Mammary epithelial cell (primary cell): ENCODE data around the gene APLP1.

Source experiments
- EZH2 ChIP-seq: IDR thresholded peaks from 2 replicates; pipeline ENCODE4 v1.6.1; 2012; ENCODE audit warnings: low read length, inconsistent platforms, borderline replicate concordance
- TF ChIP-seq, protein P1 (sequence below), 2 donors: IDR thresholded peaks in 1 of 2; conservative IDR thresholded peaks in 1 of 2; 2 replicates each; pipeline ENCODE4 v1.5.1; 2011 to 2012; ENCODE audit warnings: inconsistent platforms in 2 of 2, low read length in 2 of 2, mild to moderate bottlenecking in 2 of 2, control low read depth in 1 of 2, low read depth in 1 of 2; ENCODE audit not compliant: insufficient read depth in 1 of 2; ENCODE audit errors: extremely low read depth in 1 of 2

DNA sequence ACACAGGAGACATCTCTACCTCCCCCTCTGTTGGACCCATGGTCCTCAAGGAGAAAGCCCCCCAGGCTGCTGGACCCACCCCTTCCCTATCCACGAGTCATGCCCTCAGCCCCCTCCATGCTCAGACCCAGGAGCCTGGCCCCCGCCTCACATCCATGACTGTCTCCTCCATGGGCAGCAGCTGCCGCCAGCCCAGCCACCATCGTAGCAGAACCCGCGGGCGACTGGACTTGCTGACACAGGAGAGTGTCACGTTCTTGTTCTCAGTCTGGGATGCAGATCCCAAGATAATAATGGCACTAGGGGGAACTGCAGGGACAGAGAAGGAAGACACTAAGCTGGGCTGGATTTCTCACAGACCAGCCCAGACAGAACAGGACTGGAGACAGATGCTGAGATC lies 19.9 kb upstream of the APLP1 start:
- TF ChIP-seq, protein P1, sequence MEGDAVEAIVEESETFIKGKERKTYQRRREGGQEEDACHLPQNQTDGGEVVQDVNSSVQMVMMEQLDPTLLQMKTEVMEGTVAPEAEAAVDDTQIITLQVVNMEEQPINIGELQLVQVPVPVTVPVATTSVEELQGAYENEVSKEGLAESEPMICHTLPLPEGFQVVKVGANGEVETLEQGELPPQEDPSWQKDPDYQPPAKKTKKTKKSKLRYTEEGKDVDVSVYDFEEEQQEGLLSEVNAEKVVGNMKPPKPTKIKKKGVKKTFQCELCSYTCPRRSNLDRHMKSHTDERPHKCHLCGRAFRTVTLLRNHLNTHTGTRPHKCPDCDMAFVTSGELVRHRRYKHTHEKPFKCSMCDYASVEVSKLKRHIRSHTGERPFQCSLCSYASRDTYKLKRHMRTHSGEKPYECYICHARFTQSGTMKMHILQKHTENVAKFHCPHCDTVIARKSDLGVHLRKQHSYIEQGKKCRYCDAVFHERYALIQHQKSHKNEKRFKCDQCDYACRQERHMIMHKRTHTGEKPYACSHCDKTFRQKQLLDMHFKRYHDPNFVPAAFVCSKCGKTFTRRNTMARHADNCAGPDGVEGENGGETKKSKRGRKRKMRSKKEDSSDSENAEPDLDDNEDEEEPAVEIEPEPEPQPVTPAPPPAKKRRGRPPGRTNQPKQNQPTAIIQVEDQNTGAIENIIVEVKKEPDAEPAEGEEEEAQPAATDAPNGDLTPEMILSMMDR (conservative IDR thresholded peaks at IDR 0.05 in 1 of 2, IDR thresholded peaks at IDR 0.05 in 1 of 2; ENCODE audit: extremely low read depth in 1 of 2, insufficient read depth in 1 of 2, low read depth in 1 of 2, low read length in 2 of 2) = no peak
- no peak for TF ChIP-seq EZH2
